Adipose tissue (tissue), 3 donors: Measurements from ENCODE around the gene OTOP3. TPM values are rescaled to one million over a fixed set of nuclear protein-coding genes. Genes with fewer than 3 reads are reported as not detected.

ENCODE experiments used
- H3K27ac ChIP-seq: one replicate; pipeline ENCODE4 v1.5.1; 2013; ENCODE audit warnings: low read depth, low read length
- WGBS, 3 donors: extraction: QIAGEN DNeasy Blood & Tissue Kit; methylation state at CpG; one replicate each; pipeline ENCODE4 v1.1.7; 2013; 5-methylcytosine and 5-hydroxymethylcytosine counted together
- polyA plus RNA-seq, 3 donors: library from polyadenylated mRNA; stranded (reverse); fragments of 200-250 nt; gene quantifications; one replicate each; pipeline ENCODE4 v1.2.3, GENCODE V29; 2013
- donor health status: healthy with polysubstance abuse.
- donor health status: Bipolar disorder and iron deficiency.
- donor health status: healthy.

Gene OTOP3
- polyA plus RNA-seq, 3 donors = 0.38 TPM; not detected in 2

GRCh38 chr17:74999523-74999922 lies 63.8 kb downstream of the OTOP3 start:
- 80 to 87% (median 84%) methylated on average over 4 of the region's 4 CpGs for WGBS, 3 donors
- no peak overlapping the region for H3K27ac ChIP-seq

Other genes starting within 250 kb of the OTOP3 start
- 1 to 10 TPM in 2 of 3 donors, under 1 TPM in 1; 0.36 to 2.3 (median 1.3) TPM for gene CD300LF, start 223.0 kb upstream of the OTOP3 start, polyA plus RNA-seq
- 1 to 10 TPM; 1.4 to 2.2 (median 1.7) TPM for gene RAB37, start 198.6 kb upstream of the OTOP3 start, polyA plus RNA-seq
- gene NHERF1, start 187.3 kb upstream of the OTOP3 start, polyA plus RNA-seq = 10 to 100 TPM; 18.7 to 45.0 (median 23.6) TPM
- gene NAT9, start 159.6 kb upstream of the OTOP3 start, polyA plus RNA-seq = 10 to 100 TPM; 23.3 to 32.7 (median 24.7) TPM
- 1 to 10 TPM in 1 of 3 donors, under 1 TPM in 2; 0.18 to 1.1 (median 0.56) TPM for gene GRIN2C, start 76.0 kb upstream of the OTOP3 start, polyA plus RNA-seq
- gene FDXR, start 62.9 kb upstream of the OTOP3 start, polyA plus RNA-seq = 10 to 100 TPM in 1 of 3 donors, 1 to 10 TPM in 2; 5.7 to 14.1 (median 6.2) TPM
- gene FADS6, start 42.3 kb upstream of the OTOP3 start, polyA plus RNA-seq = under 1 TPM in 2 of 3 donors, not detected in 1; 0.05 to 0.06 TPM
- under 1 TPM in 1 of 3 donors, not detected in 2; 0.03 TPM for gene USH1G, start 12.6 kb upstream of the OTOP3 start, polyA plus RNA-seq
- under 1 TPM in 1 of 3 donors, not detected in 2; 0.06 TPM for gene OTOP2, start 11.6 kb upstream of the OTOP3 start, polyA plus RNA-seq
- 10 to 100 TPM; 13.8 to 98.5 (median 26.3) TPM for gene HID1, start 36.9 kb downstream of the OTOP3 start, polyA plus RNA-seq
- 10 to 100 TPM in 1 of 3 donors, 1 to 10 TPM in 2; 1.9 to 10.6 (median 7.0) TPM for gene CDR2L, start 51.7 kb downstream of the OTOP3 start, polyA plus RNA-seq
- gene MRPL58, start 76.8 kb downstream of the OTOP3 start, polyA plus RNA-seq = 10 to 100 TPM; 27.7 to 43.5 (median 39.3) TPM
- 100 to 1,000 TPM; 180 to 535 (median 429) TPM for gene ATP5PD, start 111.1 kb downstream of the OTOP3 start, polyA plus RNA-seq
- 10 to 100 TPM in 2 of 3 donors, 1 to 10 TPM in 1; 8.4 to 31.6 (median 23.7) TPM for gene KCTD2, start 111.3 kb downstream of the OTOP3 start, polyA plus RNA-seq
- 1 to 10 TPM; 2.0 to 7.1 (median 5.6) TPM for gene SLC16A5, start 152.1 kb downstream of the OTOP3 start, polyA plus RNA-seq
- gene ARMC7, start 174.1 kb downstream of the OTOP3 start, polyA plus RNA-seq = 1 to 10 TPM; 2.9 to 6.1 (median 4.2) TPM
- 10 to 100 TPM; 37.9 to 55.8 (median 51.3) TPM for gene NT5C, start 195.8 kb downstream of the OTOP3 start, polyA plus RNA-seq
- gene JPT1, start 218.6 kb downstream of the OTOP3 start, polyA plus RNA-seq = 10 to 100 TPM; 23.9 to 63.1 (median 56.7) TPM
- gene SUMO2, start 247.1 kb downstream of the OTOP3 start, polyA plus RNA-seq = 100 to 1,000 TPM in 1 of 3 donors, 10 to 100 TPM in 2; 31.2 to 122 (median 53.5) TPM